Panc1 (cell line): ENCODE results near the gene RNU5D-1. TPM values are rescaled to one million over a fixed set of nuclear protein-coding genes. Genes with fewer than 3 reads are reported as not detected.

Experiments
- ATAC-seq: fragments of 200-7000 bp; cut with Tn5 transposase; 2 replicates; pipeline ENCODE4 v1.9.1; 2020; ENCODE audit warnings: mild to moderate bottlenecking, moderate library complexity
- BruUV-seq: library from RNA; stranded (reverse); fragments of 400-500 nt; replicated peaks from 2 replicates; lab custom pipeline; 2021; lab: Mats Ljungman, UMichigan
- CTCF ChIA-PET: fragments of 300-600 bp; sonication (Branson Sonifier 250); formaldehyde crosslinking; loops from one replicate; lab custom pipeline; 2022; ENCODE audit warnings: antibody characterized with exemption; lab: Charles Lee
- POLR2A ChIA-PET: fragments of 300-600 bp; sonication (Branson Sonifier 250); formaldehyde crosslinking; loops from one replicate; lab custom pipeline; 2022; ENCODE audit warnings: antibody characterized with exemption; lab: Charles Lee
- DNase-seq: peaks from one replicate; pipeline ENCODE4 v3.0.0-alpha.2; 2010; ENCODE audit warnings: low read depth, low spot score
- H3K27ac ChIP-seq: 2 replicates; pipeline ENCODE4 v1.5.1; 2011; ENCODE audit warnings: mild to moderate bottlenecking, low read length, inconsistent platforms
- H3K27me3 ChIP-seq: fragments of 200-500 bp; sonication (Bioruptor generic); 2 replicates; pipeline ENCODE4 v1.6.0; 2014; ENCODE audit warnings: low read length, inconsistent platforms; ENCODE audit not compliant: control insufficient read depth, insufficient read depth
- H3K36me3 ChIP-seq: fragments of 200-500 bp; sonication (Bioruptor generic); 2 replicates; pipeline ENCODE4 v1.5.1; 2014; ENCODE audit warnings: inconsistent platforms, mild to moderate bottlenecking, low read length, moderate library complexity; ENCODE audit not compliant: control insufficient read depth, insufficient read depth
- H3K4me1 ChIP-seq: 2 replicates; pipeline ENCODE4 v1.5.1; 2011; ENCODE audit warnings: inconsistent platforms, mild to moderate bottlenecking, low read length, moderate library complexity; ENCODE audit not compliant: control insufficient read depth, insufficient read depth
- H3K4me3 ChIP-seq, 2 experiments: 2 replicates each; pipeline ENCODE4 v1.5.1; 2011 to 2012; ENCODE audit warnings: low read depth in 2 of 2, low read length in 2 of 2, mild to moderate bottlenecking in 2 of 2, inconsistent platforms in 1 of 2, moderate library complexity in 1 of 2
- H3K9me3 ChIP-seq: fragments of 200-500 bp; sonication (Bioruptor generic); 2 replicates; pipeline ENCODE4 v1.5.1; 2014; ENCODE audit warnings: low read depth, mild to moderate bottlenecking, inconsistent platforms, low read length, moderate library complexity; ENCODE audit not compliant: control insufficient read depth, insufficient read depth
- CTCF ChIP-seq: fragments of 450-650 bp; IDR thresholded peaks from 2 replicates; pipeline ENCODE4 v1.5.1; 2017; ENCODE audit warnings: mild to moderate bottlenecking
- POLR2AphosphoS5 ChIP-seq: IDR thresholded peaks from 2 replicates; pipeline ENCODE4 v1.6.1; 2012; ENCODE audit warnings: mild to moderate bottlenecking, low read depth, low read length, moderate library complexity
- SIN3A ChIP-seq: IDR thresholded peaks from 2 replicates; pipeline ENCODE4 v1.6.1; 2012; ENCODE audit warnings: low read depth, mild to moderate bottlenecking, low read length, moderate library complexity, borderline replicate concordance; ENCODE audit not compliant: insufficient read depth
- TCF7L2 ChIP-seq: IDR thresholded peaks from 2 replicates; pipeline ENCODE4 v1.6.1; 2011; ENCODE audit warnings: mild to moderate bottlenecking, low read depth, low read length, inconsistent platforms
- in situ Hi-C: cut with HindIII; loops from 2 replicates; pipeline ENCODE4 v1.10.0; 2016; ENCODE audit warnings: low sequenced_read_pairs, low pct_unique_long_range_greater_than_20kb
- intact Hi-C: fragments of 100-400 bp; cut with micrococcal nuclease; formaldehyde crosslinking; loops from one replicate; pipeline ENCODE4 v1.10.0; 2022; ENCODE audit not compliant: unreplicated experiment
- total RNA-seq: library from RNA; stranded (reverse); gene quantifications from one replicate; pipeline ENCODE4 v1.2.1, GENCODE V29; 2021; ENCODE audit not compliant: unreplicated experiment
- TF ChIP-seq, protein P1 (sequence below), 2 experiments: IDR thresholded peaks; 2 replicates each; pipeline ENCODE4 v1.6.1; 2011 to 2012; ENCODE audit warnings: low read depth in 2 of 2, control low read depth in 1 of 2, low read length in 1 of 2, mild to moderate bottlenecking in 1 of 2, moderate library complexity in 1 of 2; ENCODE audit not compliant: insufficient read depth in 1 of 2

Gene RNU5D-1
- total RNA-seq, 1 experiment from 2014 or later, result not detected

DNA sequence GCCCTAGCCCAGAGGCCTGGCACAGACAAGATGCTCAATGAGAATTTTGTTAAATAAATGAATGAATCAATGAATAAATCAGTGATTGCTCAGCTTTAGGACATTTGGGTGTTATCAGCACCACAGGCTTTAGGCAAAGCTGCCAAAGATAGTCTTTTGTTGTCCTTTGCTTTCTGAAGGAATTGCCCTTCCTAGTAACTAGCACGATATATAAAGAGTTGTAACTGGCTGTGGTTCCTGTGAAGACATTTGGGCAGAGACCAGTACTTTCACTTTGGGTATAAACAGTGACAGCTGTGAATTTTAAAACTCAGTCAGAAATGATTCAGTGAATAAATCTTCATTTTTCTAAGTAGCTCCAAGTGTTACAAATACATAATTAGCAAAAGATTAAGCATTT is 13.3 kb downstream of the RNU5D-1 start:
- in situ Hi-C loops, result no loop called here
- no peak for DNase-seq
- POLR2A ChIA-PET, result no interaction called here

GRCh38 chr1:44717156-44717555 is 13.8 kb downstream of the RNU5D-1 start:
- Histone ChIP-seq H3K4me1 (peaks cover 6% of the 10 kb centered on the region), H3K27me3 (peaks cover 3% of the 10 kb centered on the region; the same call in 1 of the 2 replicates), H3K4me3 (no peak overlapping the region), H3K36me3 (no peaks in the 10 kb centered on the region), H3K9me3 (no peaks in the 10 kb centered on the region), H3K27ac (no peak overlapping the region)
- DNase-seq (no peak), ATAC-seq (no peak)
- intact Hi-C loops, result no loop called here
- POLR2A ChIA-PET, result no interaction called here
- CTCF ChIA-PET, result no interaction called here
- TF ChIP-seq POLR2AphosphoS5, result no peak
- TF ChIP-seq, protein P1, sequence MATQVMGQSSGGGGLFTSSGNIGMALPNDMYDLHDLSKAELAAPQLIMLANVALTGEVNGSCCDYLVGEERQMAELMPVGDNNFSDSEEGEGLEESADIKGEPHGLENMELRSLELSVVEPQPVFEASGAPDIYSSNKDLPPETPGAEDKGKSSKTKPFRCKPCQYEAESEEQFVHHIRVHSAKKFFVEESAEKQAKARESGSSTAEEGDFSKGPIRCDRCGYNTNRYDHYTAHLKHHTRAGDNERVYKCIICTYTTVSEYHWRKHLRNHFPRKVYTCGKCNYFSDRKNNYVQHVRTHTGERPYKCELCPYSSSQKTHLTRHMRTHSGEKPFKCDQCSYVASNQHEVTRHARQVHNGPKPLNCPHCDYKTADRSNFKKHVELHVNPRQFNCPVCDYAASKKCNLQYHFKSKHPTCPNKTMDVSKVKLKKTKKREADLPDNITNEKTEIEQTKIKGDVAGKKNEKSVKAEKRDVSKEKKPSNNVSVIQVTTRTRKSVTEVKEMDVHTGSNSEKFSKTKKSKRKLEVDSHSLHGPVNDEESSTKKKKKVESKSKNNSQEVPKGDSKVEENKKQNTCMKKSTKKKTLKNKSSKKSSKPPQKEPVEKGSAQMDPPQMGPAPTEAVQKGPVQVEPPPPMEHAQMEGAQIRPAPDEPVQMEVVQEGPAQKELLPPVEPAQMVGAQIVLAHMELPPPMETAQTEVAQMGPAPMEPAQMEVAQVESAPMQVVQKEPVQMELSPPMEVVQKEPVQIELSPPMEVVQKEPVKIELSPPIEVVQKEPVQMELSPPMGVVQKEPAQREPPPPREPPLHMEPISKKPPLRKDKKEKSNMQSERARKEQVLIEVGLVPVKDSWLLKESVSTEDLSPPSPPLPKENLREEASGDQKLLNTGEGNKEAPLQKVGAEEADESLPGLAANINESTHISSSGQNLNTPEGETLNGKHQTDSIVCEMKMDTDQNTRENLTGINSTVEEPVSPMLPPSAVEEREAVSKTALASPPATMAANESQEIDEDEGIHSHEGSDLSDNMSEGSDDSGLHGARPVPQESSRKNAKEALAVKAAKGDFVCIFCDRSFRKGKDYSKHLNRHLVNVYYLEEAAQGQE (IDR thresholded peaks at IDR 0.05; ENCODE audit: insufficient read depth in 1 of 2, low read depth in 2 of 2, low read length in 1 of 2), result no peak
- TF ChIP-seq CTCF, result no peak
- TF ChIP-seq SIN3A, result no peak
- TF ChIP-seq TCF7L2, result no peak
- BruUV-seq, result no TSS peak
- in situ Hi-C loops, result no loop called here

More for the DNA sequence above, 13.3 kb downstream of the RNU5D-1 start:
- no peak overlapping the region for H3K4me3 ChIP-seq
- H3K27me3 ChIP-seq, result peaks cover 3% of the 10 kb centered on the region; the same call in 1 of the 2 replicates
- no TSS peak for BruUV-seq
- peaks cover 7% of the 10 kb centered on the region for H3K4me1 ChIP-seq
- ATAC-seq, result no peak
- intact Hi-C loops, result no loop called here
- CTCF ChIA-PET, result interaction anchor here (0.7 kb wide), 1 partner anchor 65 kb away, joined by 3 read pairs; no protein-coding TSS in a partner anchor
- TF ChIP-seq CTCF (no peak), TCF7L2 (no peak), SIN3A (no peak), POLR2AphosphoS5 (no peak)
- TF ChIP-seq, protein P1 (IDR thresholded peaks at IDR 0.05; ENCODE audit: insufficient read depth in 1 of 2, low read depth in 2 of 2, low read length in 1 of 2), result no peak
- H3K36me3 ChIP-seq, result no peaks in the 10 kb centered on the region
- H3K9me3 ChIP-seq, result no peaks in the 10 kb centered on the region
- no peak overlapping the region for H3K27ac ChIP-seq
